ENCODE data around the gene CHSY1. TPM values are rescaled to one million over a fixed set of nuclear protein-coding genes. Genes with fewer than 3 reads are reported as not detected.

Gene CHSY1
- total and polyA plus RNA-seq, 5 donors from 2014 or later, result 2.4 to 24.8 (median 2.8) TPM

DNA sequence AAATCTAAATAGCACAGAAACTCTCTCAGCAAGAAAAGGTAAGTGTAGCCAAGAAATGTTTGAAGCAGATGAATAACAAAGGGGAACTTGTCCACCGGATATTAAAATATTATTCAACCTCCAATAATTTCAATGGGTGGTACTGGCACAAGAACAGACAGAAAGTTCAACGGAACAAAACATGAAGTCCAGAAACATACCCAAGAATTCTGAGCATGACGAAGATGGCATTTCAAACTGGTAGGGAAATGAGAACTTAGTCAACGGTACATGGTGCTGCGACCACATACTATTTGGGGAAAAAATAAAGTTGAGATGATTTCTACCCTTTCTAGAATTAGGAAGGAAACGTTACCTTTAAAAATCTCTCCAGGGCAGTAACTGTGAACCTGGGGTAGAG is 5.5 kb downstream of the CHSY1 start:
- DNase-seq (no peak), ATAC-seq (ENCODE audit: low read depth in 2 of 2) (no peak)
- Mint-ChIP-seq H3K9me3 (no peaks in the 10 kb centered on the region), H3K36me3 (no peaks in the 10 kb centered on the region), H3K4me3 (peak overlapping the region; percentile 21 to 84 (median 70)), H3K27me3 (no peaks in the 10 kb centered on the region), H3K4me1 (peaks cover 42 to 91% (median 78%) of the 10 kb centered on the region in 4 donors), H3K27ac (peak overlapping the region; percentile 49 to 87 (median 83))
- Histone ChIP-seq H3K36me3 (ENCODE audit: control insufficient read depth, insufficient read depth, low read length) (no peaks in the 10 kb centered on the region), H3K27me3 (ENCODE audit: control insufficient read depth, insufficient read depth, low read length) (no peaks in the 10 kb centered on the region), H3K27ac (ENCODE audit: insufficient read depth, low read length, poor library complexity, severe bottlenecking) (peak overlapping the region; percentile 51), H3K9me3 (ENCODE audit: control insufficient read depth in 2 of 2, low read length in 2 of 2) (no peaks in the 10 kb centered on the region), H3K4me3 (ENCODE audit: low read depth, low read length) (peak overlapping the region; percentile 70), H3K4me1 (ENCODE audit: control insufficient read depth, insufficient read depth, low read length, poor library complexity, severe bottlenecking) (peaks cover 80% of the 10 kb centered on the region)

DNA sequence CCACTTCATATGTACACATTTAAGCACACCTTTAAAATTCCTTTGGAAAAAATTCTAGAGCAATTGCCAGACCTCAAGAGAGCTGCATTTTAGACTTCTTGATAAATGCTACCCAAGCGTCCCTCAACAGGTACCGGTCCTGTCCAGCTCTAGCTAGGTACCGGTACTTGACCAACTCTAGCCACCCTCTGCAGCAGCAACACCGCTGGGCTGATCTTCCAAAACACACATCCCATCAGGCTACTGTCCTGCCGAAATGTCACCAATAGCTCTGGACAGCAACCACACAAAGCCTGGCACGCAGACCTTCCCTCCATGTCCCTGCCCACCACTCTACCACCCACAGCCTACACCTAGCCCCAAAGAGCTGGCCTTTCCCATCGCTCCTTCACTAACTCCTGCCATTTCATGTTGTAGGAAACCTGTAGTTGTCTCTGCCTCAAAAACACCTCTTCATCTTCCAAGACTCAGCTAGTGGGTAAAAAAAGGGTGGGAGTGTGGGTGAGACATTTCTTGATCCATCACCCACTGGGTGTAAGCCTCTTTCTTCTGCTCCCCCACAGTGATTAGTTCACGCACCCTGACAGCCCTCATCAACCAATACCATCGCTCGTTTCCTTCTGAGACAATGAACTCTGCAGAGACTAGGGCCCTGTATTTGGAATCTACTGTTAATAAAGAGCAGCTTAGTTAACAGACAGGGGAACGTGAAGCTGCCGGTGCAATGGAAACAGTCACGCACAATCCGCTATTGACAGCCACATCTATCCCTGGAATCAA is 6.8 kb downstream of the CHSY1 start:
- H3K27ac ChIP-seq (ENCODE audit: insufficient read depth, low read length, poor library complexity, severe bottlenecking), result peak overlapping the region; percentile 79
- Mint-ChIP-seq H3K27ac (peak overlapping the region; percentile 60 to 89 (median 87)), H3K4me3 (peak overlapping the region; percentile 21 to 84 (median 70)), H3K36me3 (no peaks in the 10 kb centered on the region), H3K4me1 (peaks cover 43 to 94% (median 78%) of the 10 kb centered on the region in 4 donors), H3K9me3 (no peaks in the 10 kb centered on the region), H3K27me3 (no peaks in the 10 kb centered on the region)
- H3K36me3 ChIP-seq (ENCODE audit: control insufficient read depth, insufficient read depth, low read length), result no peaks in the 10 kb centered on the region
- H3K27me3 ChIP-seq (ENCODE audit: control insufficient read depth, insufficient read depth, low read length), result no peaks in the 10 kb centered on the region
- ATAC-seq (ENCODE audit: low read depth in 2 of 2) (no peak), DNase-seq (no peak)
- peaks cover 85% of the 10 kb centered on the region for H3K4me1 ChIP-seq (ENCODE audit: control insufficient read depth, insufficient read depth, low read length, poor library complexity, severe bottlenecking)
- H3K9me3 ChIP-seq (ENCODE audit: control insufficient read depth in 2 of 2, low read length in 2 of 2), result no peaks in the 10 kb centered on the region
- peak overlapping the region; percentile 70 for H3K4me3 ChIP-seq (ENCODE audit: low read depth, low read length)

DNA sequence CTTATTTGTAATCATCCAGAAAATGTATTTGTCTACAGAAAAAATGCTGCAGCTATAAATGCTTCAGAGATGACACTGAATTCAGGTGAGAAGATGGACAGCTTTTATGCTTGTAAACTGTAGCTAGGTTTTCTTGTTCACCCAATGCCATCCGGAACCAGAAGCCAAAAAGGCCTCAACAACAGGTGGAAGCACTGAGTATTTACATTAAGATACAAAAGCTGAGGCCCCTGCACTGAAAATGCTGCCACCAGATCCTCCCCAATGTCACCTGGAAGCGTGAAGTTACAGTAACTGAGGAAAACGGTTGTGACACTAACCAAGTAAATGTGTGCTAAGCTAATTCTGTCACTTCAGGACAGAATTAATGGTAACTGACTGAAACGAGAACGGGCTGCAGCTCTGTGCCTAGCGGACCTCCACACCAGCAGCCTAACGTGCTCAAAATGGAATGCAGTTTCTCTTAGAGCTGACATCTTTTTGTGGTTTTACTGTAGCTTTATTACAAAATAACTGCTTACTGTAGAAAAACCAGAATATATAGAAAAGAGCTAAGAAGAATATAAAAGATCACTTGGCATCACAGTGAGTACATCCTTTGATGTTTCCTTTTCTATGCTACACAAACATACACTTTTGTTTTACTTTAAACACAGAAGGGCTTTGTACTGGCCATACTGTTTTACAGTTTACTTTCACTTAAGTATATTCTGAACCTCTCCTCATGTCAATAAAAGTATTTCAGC is 7.6 kb downstream of the CHSY1 start:
- DNase-seq (no peak), ATAC-seq (ENCODE audit: low read depth in 2 of 2) (no peak)
- no peaks in the 10 kb centered on the region for H3K36me3 Mint-ChIP-seq
- Histone ChIP-seq H3K9me3 (ENCODE audit: control insufficient read depth in 2 of 2, low read length in 2 of 2) (no peaks in the 10 kb centered on the region), H3K36me3 (ENCODE audit: control insufficient read depth, insufficient read depth, low read length) (no peaks in the 10 kb centered on the region), H3K27ac (ENCODE audit: insufficient read depth, low read length, poor library complexity, severe bottlenecking) (peak overlapping the region; percentile 79), H3K4me3 (ENCODE audit: low read depth, low read length) (peak overlapping the region; percentile 70), H3K27me3 (ENCODE audit: control insufficient read depth, insufficient read depth, low read length) (no peaks in the 10 kb centered on the region), H3K4me1 (ENCODE audit: control insufficient read depth, insufficient read depth, low read length, poor library complexity, severe bottlenecking) (peaks cover 89% of the 10 kb centered on the region)
- no peaks in the 10 kb centered on the region for H3K27me3 Mint-ChIP-seq
- H3K4me1 Mint-ChIP-seq, result peaks cover 52 to 95% (median 80%) of the 10 kb centered on the region in 4 donors
- no peaks in the 10 kb centered on the region for H3K9me3 Mint-ChIP-seq
- H3K27ac Mint-ChIP-seq, result peak overlapping the region; percentile 66 to 89 (median 87)
- peak overlapping the region; percentile 21 to 84 (median 70) for H3K4me3 Mint-ChIP-seq

DNA sequence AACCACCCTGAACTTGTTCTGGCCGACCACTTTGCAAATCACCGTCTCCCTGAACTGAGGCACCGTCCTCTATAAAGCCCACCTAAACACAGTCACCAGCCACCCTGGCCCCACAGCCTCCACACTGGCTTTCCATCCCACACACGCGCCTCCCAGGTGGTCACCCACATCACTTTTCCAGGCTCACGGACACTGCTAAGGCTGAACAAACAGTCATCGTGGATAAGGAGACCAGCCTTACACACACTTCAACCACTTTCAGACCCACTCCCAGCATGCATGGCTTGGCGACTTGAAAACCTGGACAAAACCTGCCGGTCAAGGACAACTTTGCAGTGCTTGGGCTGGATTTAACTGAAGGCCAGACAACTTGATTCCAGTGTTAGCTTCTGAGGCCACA is 8.4 kb downstream of the CHSY1 start:
- peak overlapping the region; percentile 64 to 85 (median 79) for H3K4me3 Mint-ChIP-seq
- H3K9me3 Mint-ChIP-seq, result no peaks in the 10 kb centered on the region
- no peaks in the 10 kb centered on the region for H3K36me3 Mint-ChIP-seq
- peak overlapping the region; percentile 66 to 89 (median 87) for H3K27ac Mint-ChIP-seq
- H3K4me1 Mint-ChIP-seq, result peaks cover 55 to 98% (median 83%) of the 10 kb centered on the region in 4 donors
- H3K27ac ChIP-seq (ENCODE audit: insufficient read depth, low read length, poor library complexity, severe bottlenecking), result peak overlapping the region; percentile 79
- H3K27me3 Mint-ChIP-seq, result no peaks in the 10 kb centered on the region
- H3K9me3 ChIP-seq (ENCODE audit: control insufficient read depth in 2 of 2, low read length in 2 of 2), result no peaks in the 10 kb centered on the region
- no peak for DNase-seq
- no peak for ATAC-seq (ENCODE audit: low read depth in 2 of 2)
- peaks cover 91% of the 10 kb centered on the region for H3K4me1 ChIP-seq (ENCODE audit: control insufficient read depth, insufficient read depth, low read length, poor library complexity, severe bottlenecking)
- peak overlapping the region; percentile 81 for H3K4me3 ChIP-seq (ENCODE audit: low read depth, low read length)
- H3K36me3 ChIP-seq (ENCODE audit: control insufficient read depth, insufficient read depth, low read length), result no peaks in the 10 kb centered on the region
- no peaks in the 10 kb centered on the region for H3K27me3 ChIP-seq (ENCODE audit: control insufficient read depth, insufficient read depth, low read length)

DNA sequence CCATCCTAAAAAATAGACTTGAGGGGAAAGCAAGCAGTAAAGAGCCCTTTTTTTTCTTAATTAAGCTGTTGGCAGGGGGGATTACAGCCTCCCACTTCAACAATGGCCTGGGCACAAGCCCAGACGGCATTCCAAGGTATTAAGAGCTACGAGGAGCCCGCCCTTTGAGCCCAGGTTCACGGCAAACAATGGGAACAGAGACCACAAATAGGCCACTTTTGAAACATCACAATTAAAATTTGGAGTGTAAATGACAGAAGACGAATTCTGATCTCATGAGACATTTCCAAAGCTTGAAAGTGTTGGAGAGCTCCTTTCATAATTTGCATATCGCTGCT is 8.9 kb downstream of the CHSY1 start:
- Mint-ChIP-seq H3K27me3 (no peaks in the 10 kb centered on the region), H3K27ac (peak overlapping the region; percentile 87 to 90 (median 87)), H3K4me1 (peaks cover 55 to 96% (median 83%) of the 10 kb centered on the region in 4 donors), H3K4me3 (peak overlapping the region; percentile 64 to 85 (median 79)), H3K36me3 (no peaks in the 10 kb centered on the region), H3K9me3 (no peaks in the 10 kb centered on the region)
- H3K4me3 ChIP-seq (ENCODE audit: low read depth, low read length), result peak overlapping the region; percentile 81
- H3K9me3 ChIP-seq (ENCODE audit: control insufficient read depth in 2 of 2, low read length in 2 of 2), result no peaks in the 10 kb centered on the region
- peak overlapping the region; percentile 79 for H3K27ac ChIP-seq (ENCODE audit: insufficient read depth, low read length, poor library complexity, severe bottlenecking)
- ATAC-seq (ENCODE audit: low read depth in 2 of 2) (no peak), DNase-seq (no peak)
- H3K36me3 ChIP-seq (ENCODE audit: control insufficient read depth, insufficient read depth, low read length), result no peaks in the 10 kb centered on the region
- no peaks in the 10 kb centered on the region for H3K27me3 ChIP-seq (ENCODE audit: control insufficient read depth, insufficient read depth, low read length)
- peaks cover 87% of the 10 kb centered on the region for H3K4me1 ChIP-seq (ENCODE audit: control insufficient read depth, insufficient read depth, low read length, poor library complexity, severe bottlenecking)

DNA sequence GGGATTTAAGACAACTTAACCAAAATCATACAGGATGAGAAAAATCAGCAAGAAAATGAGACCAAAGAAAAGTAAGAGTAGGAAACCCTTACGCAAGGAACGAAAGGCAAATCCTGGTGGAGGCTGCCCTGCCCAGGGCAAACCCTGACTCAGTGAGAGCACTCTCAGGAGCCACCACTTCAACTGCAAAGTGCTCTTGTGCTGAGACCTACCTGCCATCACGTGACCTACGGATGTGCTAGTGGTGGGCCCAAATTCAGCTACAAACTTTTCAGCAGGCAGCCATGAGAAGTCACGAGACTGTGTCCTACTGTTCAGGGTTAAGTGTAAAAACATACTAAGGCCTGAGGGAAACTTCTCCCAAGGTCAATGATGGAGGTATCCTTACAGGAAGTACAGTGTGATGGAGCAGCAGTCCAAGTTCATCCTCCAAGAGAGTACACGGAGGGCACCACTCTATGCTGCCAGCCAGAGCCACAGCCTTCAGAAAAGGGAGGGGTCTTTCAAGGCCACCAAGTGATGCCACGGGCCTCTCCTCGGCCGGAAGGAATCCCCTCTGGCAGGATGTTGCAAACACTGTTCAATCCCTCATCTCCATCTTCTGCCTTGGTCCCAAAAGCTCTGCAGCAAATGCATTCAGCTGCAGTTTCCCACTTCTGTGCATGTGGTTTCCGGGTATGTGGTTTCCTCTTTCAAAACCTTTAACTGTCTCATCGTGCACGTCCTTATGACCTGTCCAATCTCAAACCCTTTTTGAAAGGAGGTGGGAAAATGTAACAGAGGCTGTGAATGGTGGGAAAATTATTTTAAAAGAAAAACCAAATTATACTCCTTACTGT is 9.5 kb downstream of the CHSY1 start:
- Mint-ChIP-seq H3K4me3 (peak overlapping the region; percentile 64 to 85 (median 79)), H3K4me1 (peaks cover 51 to 94% (median 78%) of the 10 kb centered on the region in 4 donors), H3K27ac (peak overlapping the region; percentile 87 to 90 (median 87)), H3K9me3 (no peaks in the 10 kb centered on the region), H3K36me3 (no peaks in the 10 kb centered on the region), H3K27me3 (no peaks in the 10 kb centered on the region)
- no peaks in the 10 kb centered on the region for H3K9me3 ChIP-seq (ENCODE audit: control insufficient read depth in 2 of 2, low read length in 2 of 2)
- DNase-seq (peak; percentile 60 to 82 (median 82)), ATAC-seq (ENCODE audit: low read depth in 2 of 2) (peak; percentile 86 to 87)
- H3K27ac ChIP-seq (ENCODE audit: insufficient read depth, low read length, poor library complexity, severe bottlenecking), result peak overlapping the region; percentile 79
- peak overlapping the region; percentile 81 for H3K4me3 ChIP-seq (ENCODE audit: low read depth, low read length)
- no peaks in the 10 kb centered on the region for H3K27me3 ChIP-seq (ENCODE audit: control insufficient read depth, insufficient read depth, low read length)
- no peaks in the 10 kb centered on the region for H3K36me3 ChIP-seq (ENCODE audit: control insufficient read depth, insufficient read depth, low read length)
- peaks cover 88% of the 10 kb centered on the region for H3K4me1 ChIP-seq (ENCODE audit: control insufficient read depth, insufficient read depth, low read length, poor library complexity, severe bottlenecking)

DNA sequence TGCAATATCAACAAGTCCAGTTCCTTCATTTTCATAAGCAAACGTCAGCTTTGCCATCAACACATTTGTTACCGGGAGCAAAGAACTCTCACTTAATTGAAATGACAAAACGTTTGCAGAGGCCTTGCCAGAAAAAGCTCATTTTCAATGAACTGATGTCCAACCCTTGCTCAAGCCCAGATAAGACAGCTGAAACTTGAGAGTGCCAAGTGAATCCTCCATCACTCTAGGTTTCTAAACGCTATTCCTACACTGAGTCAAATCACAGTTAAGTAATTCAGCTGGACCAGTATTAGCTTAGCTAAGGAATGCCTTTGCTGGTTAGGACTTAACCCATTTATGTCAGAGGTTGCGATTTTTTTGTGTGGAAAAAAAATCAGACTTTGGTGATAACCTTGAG is 11.5 kb downstream of the CHSY1 start:
- Histone ChIP-seq H3K9me3 (ENCODE audit: control insufficient read depth in 2 of 2, low read length in 2 of 2) (no peaks in the 10 kb centered on the region), H3K36me3 (ENCODE audit: control insufficient read depth, insufficient read depth, low read length) (peaks cover 2% of the 10 kb centered on the region), H3K27me3 (ENCODE audit: control insufficient read depth, insufficient read depth, low read length) (no peaks in the 10 kb centered on the region), H3K27ac (ENCODE audit: insufficient read depth, low read length, poor library complexity, severe bottlenecking) (peak overlapping the region; percentile 74), H3K4me1 (ENCODE audit: control insufficient read depth, insufficient read depth, low read length, poor library complexity, severe bottlenecking) (peaks cover 68% of the 10 kb centered on the region), H3K4me3 (ENCODE audit: low read depth, low read length) (peak overlapping the region; percentile 73)
- Mint-ChIP-seq H3K27me3 (no peaks in the 10 kb centered on the region), H3K9me3 (no peaks in the 10 kb centered on the region), H3K27ac (peak overlapping the region in 1 of 3 donors; percentile 91), H3K4me1 (peaks cover 43 to 83% (median 63%) of the 10 kb centered on the region in 4 donors), H3K4me3 (peak overlapping the region; percentile 7 to 75 (median 72)), H3K36me3 (no peaks in the 10 kb centered on the region)
- DNase-seq, result no peak
- no peak for ATAC-seq (ENCODE audit: low read depth in 2 of 2)

All from CD4-positive, CD25-positive, alpha-beta regulatory T cell (primary cell).